HepG2 (cell line): ENCODE measurements around the gene TBC1D12. TPM values are rescaled to one million over a fixed set of nuclear protein-coding genes. Genes with fewer than 3 reads are reported as not detected.

Experiments
- ATAC-seq: fragments of 200-7000 bp; cut with Tn5 transposase; 3 replicates; pipeline ENCODE4 v1.9.1; 2020; ENCODE audit warnings: mild to moderate bottlenecking, moderate library complexity
- BruUV-seq: library from RNA; stranded (reverse); fragments of 400-500 nt; replicated peaks from 2 replicates; lab custom pipeline; 2021; lab: Mats Ljungman, UMichigan
- CTCF ChIA-PET: fragments of 300-600 bp; formaldehyde crosslinking; extraction: SDS; loops from one replicate; lab custom pipeline; 2021; ENCODE audit warnings: low total read pairs, inconsistent platforms, low intra/inter-chr PET ratio; lab: Yijun Ruan, JAX
- POLR2A ChIA-PET: fragments of 350-600 bp; sonication (Branson Sonifier 250); formaldehyde crosslinking; loops from one replicate; lab custom pipeline; 2020; ENCODE audit warnings: antibody characterized with exemption, inconsistent platforms; lab: Yijun Ruan, JAX
- DNase-seq: peaks from one replicate; pipeline ENCODE4 v3.0.0-alpha.2; 2015; ENCODE audit warnings: low spot score
- FAIRE-seq: peaks from 3 replicates; lab custom pipeline; 2011; peaks lifted over from hg19 to GRCh38; lab: Jason Lieb, UNC
- H2AFZ ChIP-seq: one replicate; pipeline ENCODE4 v1.6.1; 2011; ENCODE audit warnings: low read length, inconsistent platforms
- H3K27ac ChIP-seq: fragments of 300-600 bp; 3 replicates; pipeline ENCODE4 v1.8.0; 2011; ENCODE audit warnings: mixed run types, mild to moderate bottlenecking, mixed read lengths, low read length, inconsistent platforms; ENCODE audit not compliant: insufficient read depth; ENCODE audit errors: extremely low read length
- H3K27me3 ChIP-seq, 2 experiments: fragments of 200-600 bp in 1 of 2; 2 replicates in 1 of 2; 3 replicates in 1 of 2; pipeline versions ENCODE4 v1.6.0 to v1.8.0; 2011; ENCODE audit warnings: low read length in 2 of 2, mild to moderate bottlenecking in 2 of 2, moderate library complexity in 2 of 2, inconsistent platforms in 1 of 2; ENCODE audit not compliant: insufficient read depth in 2 of 2, control insufficient read depth in 1 of 2
- H3K36me3 ChIP-seq, 2 experiments: fragments of 200-600 bp in 1 of 2; replicated peaks in 1 of 2; 2 replicates in 1 of 2; 3 replicates in 1 of 2; pipeline versions ENCODE4 v1.5.1 to v1.8.0; 2011; ENCODE audit warnings: low read length in 2 of 2, inconsistent platforms in 1 of 2; ENCODE audit not compliant: insufficient read depth in 2 of 2, control insufficient read depth in 1 of 2
- H3K4me1 ChIP-seq: 2 replicates; pipeline ENCODE4 v1.5.1; 2012; ENCODE audit warnings: low read length, inconsistent platforms; ENCODE audit not compliant: insufficient read depth
- H3K4me2 ChIP-seq: 2 replicates; pipeline ENCODE4 v1.6.0; 2011; ENCODE audit warnings: low read depth, low read length, inconsistent platforms
- H3K4me3 ChIP-seq, 3 experiments: fragments of 200-600 bp in 1 of 3; sonication (generic), shearing (Covaris generic) in 1 of 3; replicated peaks in 1 of 3; 2 replicates each; pipeline ENCODE4 v1.5.1; 2011 to 2016; ENCODE audit warnings: low read length in 3 of 3, inconsistent platforms in 2 of 3, low read depth in 2 of 3, mild to moderate bottlenecking in 2 of 3, control low read depth in 1 of 3, mixed read lengths in 1 of 3; ENCODE audit not compliant: insufficient read depth in 1 of 3
- H3K79me2 ChIP-seq: one replicate; pipeline ENCODE4 v1.6.1; 2011; ENCODE audit warnings: low read length, inconsistent platforms; ENCODE audit not compliant: insufficient read depth
- H3K9ac ChIP-seq: 2 replicates; pipeline ENCODE4 v1.6.0; 2011; ENCODE audit warnings: mild to moderate bottlenecking, low read depth, low read length, inconsistent platforms; ENCODE audit not compliant: insufficient read depth
- H3K9me3 ChIP-seq: 2 replicates; pipeline ENCODE4 v1.5.1; 2012; ENCODE audit warnings: mild to moderate bottlenecking, low read length
- H4K20me1 ChIP-seq: 2 replicates; pipeline ENCODE4 v1.6.0; 2011; ENCODE audit warnings: inconsistent platforms, mild to moderate bottlenecking, low read length, moderate library complexity; ENCODE audit not compliant: insufficient read depth
- SP1 ChIP-seq, 2 experiments: fragments of 450-650 bp in 1 of 2; sonication (generic) in 1 of 2; formaldehyde crosslinking in 1 of 2; IDR thresholded peaks; 2 replicates each; pipeline versions ENCODE4 v1.4.0 to v1.6.1; 2016 to 2020; ENCODE audit warnings: missing genetic modification reagents in 1 of 2
- STAG1 ChIP-seq: sonication (generic); formaldehyde crosslinking; IDR thresholded peaks from 2 replicates; pipeline ENCODE4 v1.4.0; 2020; ENCODE audit warnings: missing genetic modification reagents
- U2AF1 ChIP-seq: fragments of 200-400 bp; formaldehyde crosslinking; optimal IDR thresholded peaks from 2 replicates; pipeline ENCODE3; 2017; ENCODE audit warnings: mild to moderate bottlenecking, low read depth, low read length
- ZNF678 ChIP-seq: sonication (generic); formaldehyde crosslinking; IDR thresholded peaks from 2 replicates; pipeline ENCODE4 v1.4.0; 2020; ENCODE audit warnings: mild to moderate bottlenecking, missing genetic modification reagents
- WGBS: methylation state at CpG from one replicate; pipeline ENCODE4 v1.1.6; 2017; ENCODE audit warnings: low lambda C conversion rate; 5-methylcytosine and 5-hydroxymethylcytosine counted together
- in situ Hi-C: cut with HindIII; loops from 2 replicates; pipeline ENCODE4 v1.10.0; 2017; ENCODE audit warnings: low pct_unique_long_range_greater_than_20kb; ENCODE audit not compliant: extremely low pct_ligation_motif_present
- intact Hi-C: fragments of 100-400 bp; cut with micrococcal nuclease; formaldehyde crosslinking; loops from one replicate; pipeline ENCODE4 v1.10.0; 2022; ENCODE audit not compliant: unreplicated experiment
- polyA plus RNA-seq, 8 experiments: library from polyadenylated mRNA; depleted of rRNA in 3 of 8; stranded (reverse) in 7 of 8; unstranded in 1 of 8; fragments of >200 nt; fragmentation: Illumina TruSeq in 4 of 8; extraction: Trizol in 4 of 8; gene quantifications; 2 replicates each; pipeline versions ENCODE4 v1.2.1 to v1.2.3, GENCODE V29; 2011 to 2016; ENCODE audit warnings: low read depth in 4 of 8, missing spikeins in 1 of 8, mixed read lengths in 1 of 8; ENCODE audit not compliant: insufficient read depth in 1 of 8
- total RNA-seq, 5 experiments: library from RNA; depleted of rRNA; stranded (reverse); fragments of >200 nt; fragmentation: Illumina TruSeq; extraction: Trizol; gene quantifications; 2 replicates each; pipeline ENCODE4 v1.2.3, GENCODE V29; 2016; ENCODE audit warnings: low read depth in 1 of 5
- TF ChIP-seq, protein P1 (sequence below): sonication (generic); formaldehyde crosslinking; IDR thresholded peaks from 2 replicates; pipeline ENCODE4 v1.5.0; 2020; ENCODE audit warnings: mild to moderate bottlenecking, missing genetic modification reagents, moderate library complexity
- TF ChIP-seq, protein P2 (sequence below): fragments of 450-650 bp; IDR thresholded peaks from 2 replicates; pipeline ENCODE4 v1.6.1; 2017

TBC1D12 gene
- total and polyA plus RNA-seq, 2 of the 13 experiments (the other 11 are each of a cell fraction or from before 2014, with no cell fraction given), result 5.7 to 6.2 TPM

DNA sequence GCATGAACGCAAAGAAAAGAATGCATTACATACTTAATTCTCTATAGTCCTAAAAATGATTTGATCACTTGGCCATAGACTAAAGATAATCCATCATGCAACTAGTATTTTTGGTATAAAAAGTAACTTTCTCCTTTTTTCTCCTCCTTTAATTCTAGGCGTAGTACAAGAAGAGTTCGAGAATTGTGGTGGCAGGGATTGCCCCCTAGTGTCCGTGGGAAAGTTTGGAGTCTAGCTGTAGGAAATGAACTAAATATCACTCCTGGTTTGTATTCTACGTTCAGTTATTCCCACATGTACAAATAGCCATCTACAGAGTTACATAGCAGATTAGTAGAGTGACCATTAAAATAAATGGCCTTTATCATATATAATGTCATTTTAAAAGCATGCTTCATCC is 97.7 kb downstream of the TBC1D12 start:
- H3K4me1 ChIP-seq, result peaks cover 14% of the 10 kb centered on the region
- H3K4me2 ChIP-seq, result no peak overlapping the region
- H3K27ac ChIP-seq, result no peak overlapping the region
- H3K9me3 ChIP-seq, result no peaks in the 10 kb centered on the region
- peak; percentile 29; the same call in 1 of the 3 replicates for ATAC-seq
- no peaks in the 10 kb centered on the region for H3K27me3 ChIP-seq
- peak; percentile 10 for DNase-seq
- TF ChIP-seq ZNF678 (no peak), STAG1 (CRISPR knock-in tag) (peak; percentile 45)
- TF ChIP-seq, protein P1, sequence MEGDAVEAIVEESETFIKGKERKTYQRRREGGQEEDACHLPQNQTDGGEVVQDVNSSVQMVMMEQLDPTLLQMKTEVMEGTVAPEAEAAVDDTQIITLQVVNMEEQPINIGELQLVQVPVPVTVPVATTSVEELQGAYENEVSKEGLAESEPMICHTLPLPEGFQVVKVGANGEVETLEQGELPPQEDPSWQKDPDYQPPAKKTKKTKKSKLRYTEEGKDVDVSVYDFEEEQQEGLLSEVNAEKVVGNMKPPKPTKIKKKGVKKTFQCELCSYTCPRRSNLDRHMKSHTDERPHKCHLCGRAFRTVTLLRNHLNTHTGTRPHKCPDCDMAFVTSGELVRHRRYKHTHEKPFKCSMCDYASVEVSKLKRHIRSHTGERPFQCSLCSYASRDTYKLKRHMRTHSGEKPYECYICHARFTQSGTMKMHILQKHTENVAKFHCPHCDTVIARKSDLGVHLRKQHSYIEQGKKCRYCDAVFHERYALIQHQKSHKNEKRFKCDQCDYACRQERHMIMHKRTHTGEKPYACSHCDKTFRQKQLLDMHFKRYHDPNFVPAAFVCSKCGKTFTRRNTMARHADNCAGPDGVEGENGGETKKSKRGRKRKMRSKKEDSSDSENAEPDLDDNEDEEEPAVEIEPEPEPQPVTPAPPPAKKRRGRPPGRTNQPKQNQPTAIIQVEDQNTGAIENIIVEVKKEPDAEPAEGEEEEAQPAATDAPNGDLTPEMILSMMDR (CRISPR knock-in tag), result peak; percentile 46
- in situ Hi-C loops (no loop called here), intact Hi-C loops (no loop called here)
- no peak overlapping the region for H2AFZ ChIP-seq
- peaks cover 0 to 2% of the 10 kb centered on the region in 2 experiments; a peak in 1 of 5 replicates for H3K36me3 ChIP-seq
- no TSS peak for BruUV-seq
- no peaks in the 10 kb centered on the region for H3K79me2 ChIP-seq
- WGBS, result 86% methylated on average over 5 of the region's 5 CpGs
- FAIRE-seq, result no peak
- no peak overlapping the region for H3K4me3 ChIP-seq
- POLR2A ChIA-PET, result no interaction called here
- no peaks in the 10 kb centered on the region for H4K20me1 ChIP-seq
- CTCF ChIA-PET, result no interaction called here
- H3K9ac ChIP-seq, result no peak overlapping the region

DNA sequence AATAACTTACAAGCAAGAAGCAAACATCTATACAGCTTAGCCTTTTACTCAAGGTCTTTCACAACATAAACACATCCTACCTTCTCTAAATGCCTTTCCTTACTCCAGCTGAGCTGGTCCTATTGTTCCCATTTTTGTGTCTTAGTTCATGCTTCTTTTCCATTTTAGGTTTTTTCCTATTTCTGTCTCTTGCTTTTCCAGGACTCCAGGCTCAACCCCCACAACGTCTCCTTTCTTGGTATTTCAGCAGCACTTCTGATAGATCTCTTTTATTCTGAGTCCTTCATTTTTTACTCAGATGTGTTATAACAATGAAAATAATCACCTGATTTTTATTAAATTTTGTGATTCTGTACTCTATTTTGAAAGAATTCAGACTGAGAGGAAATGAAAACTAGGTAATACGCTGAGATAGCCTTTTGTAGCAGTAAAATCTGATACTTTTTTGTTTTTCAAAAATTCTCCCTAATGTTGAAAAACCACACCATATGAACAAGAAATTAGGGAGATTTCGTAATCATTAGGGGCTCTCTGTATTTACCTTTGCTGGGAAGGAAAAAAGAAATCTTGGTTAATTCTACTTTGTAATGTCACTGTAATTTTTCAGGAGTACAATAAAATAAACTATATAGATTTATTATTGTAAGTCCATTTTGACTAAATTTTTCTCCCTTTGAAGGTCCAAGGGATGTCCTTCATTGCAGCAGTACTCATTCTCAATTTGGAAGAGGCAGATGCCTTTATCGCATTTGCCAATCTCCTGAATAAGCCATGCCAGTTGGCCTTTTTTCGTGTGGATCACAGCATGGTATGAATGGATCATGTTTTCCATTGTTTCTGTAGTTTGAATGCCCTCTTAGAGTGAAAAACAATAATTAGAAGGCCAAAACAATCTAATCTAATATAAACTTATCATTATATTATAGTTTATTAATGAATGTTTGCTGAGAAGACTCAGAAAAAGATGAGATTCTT is 119.2 kb downstream of the TBC1D12 start:
- intact Hi-C loops, result no loop called here
- Histone ChIP-seq H3K79me2 (no peaks in the 10 kb centered on the region), H3K9ac (no peak overlapping the region), H3K4me2 (no peak overlapping the region), H3K36me3 (0 out of 5 replicates have a peak, but pooled peaks cover 0 to under 1% of the 10 kb centered on the region in 2 experiments), H4K20me1 (no peaks in the 10 kb centered on the region), H3K4me1 (peaks cover 11% of the 10 kb centered on the region), H2AFZ (no peak overlapping the region), H3K27me3 (no peaks in the 10 kb centered on the region), H3K27ac (no peak overlapping the region), H3K4me3 (no peak overlapping the region), H3K9me3 (no peaks in the 10 kb centered on the region)
- FAIRE-seq (no peak), ATAC-seq (no peak), DNase-seq (no peak)
- in situ Hi-C loops, result no loop called here
- no peak for TF ChIP-seq U2AF1
- TF ChIP-seq, protein P2, sequence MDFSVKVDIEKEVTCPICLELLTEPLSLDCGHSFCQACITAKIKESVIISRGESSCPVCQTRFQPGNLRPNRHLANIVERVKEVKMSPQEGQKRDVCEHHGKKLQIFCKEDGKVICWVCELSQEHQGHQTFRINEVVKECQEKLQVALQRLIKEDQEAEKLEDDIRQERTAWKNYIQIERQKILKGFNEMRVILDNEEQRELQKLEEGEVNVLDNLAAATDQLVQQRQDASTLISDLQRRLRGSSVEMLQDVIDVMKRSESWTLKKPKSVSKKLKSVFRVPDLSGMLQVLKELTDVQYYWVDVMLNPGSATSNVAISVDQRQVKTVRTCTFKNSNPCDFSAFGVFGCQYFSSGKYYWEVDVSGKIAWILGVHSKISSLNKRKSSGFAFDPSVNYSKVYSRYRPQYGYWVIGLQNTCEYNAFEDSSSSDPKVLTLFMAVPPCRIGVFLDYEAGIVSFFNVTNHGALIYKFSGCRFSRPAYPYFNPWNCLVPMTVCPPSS, result no peak
- TF ChIP-seq SP1 (IDR thresholded peaks at IDR 0.05), result no peak
- no peak for TF ChIP-seq SP1 (CRISPR knock-in tag; IDR thresholded peaks at IDR 0.05)
- ChIA-PET CTCF (no interaction called here), POLR2A (no interaction called here)
- WGBS, result 95% methylated on average over 5 of the region's 5 CpGs
- no TSS peak for BruUV-seq
